Measurements from ENCODE around the gene KLHL7.

- TF ChIP-seq HMGXB4 (CRISPR knock-in tag; IDR thresholded peaks at IDR 0.05; ENCODE audit: borderline replicate concordance) (no peak), HES2 (IDR thresholded peaks at IDR 0.05) (no peak)
Measured at GRCh38 chr7:23168111-23168885, 62.7 kb downstream of the KLHL7 start.
